ENCODE results near the gene SYTL3. TPM values are rescaled to one million over a fixed set of nuclear protein-coding genes. Genes with fewer than 3 reads are reported as not detected.

The SYTL3 gene
- total RNA-seq, 1 experiment from 2014 or later: 1.8 TPM

- intact Hi-C loops (cut with micrococcal nuclease): no loop called here
- ATAC-seq (peak; percentile 90), DNase-seq (peak; percentile 81)
- no peaks in the 10 kb centered on the region for H3K27me3 ChIP-seq (ENCODE audit: low read length)
- H3F3A ChIP-seq (ENCODE audit: low read length, unreplicated experiment): no peaks in the 10 kb centered on the region
- H3K4me3 ChIP-seq (ENCODE audit: low read length): no peak overlapping the region
- TF ChIP-seq CTCF (conservative IDR thresholded peaks at IDR 0.05; ENCODE audit: low read depth, low read length) (no peak), EZH2phosphoT487 (IDR thresholded peaks at IDR 0.05; ENCODE audit: borderline replicate concordance, low read length) (no peak)
- H3K4me1 ChIP-seq (ENCODE audit: insufficient read depth, low read length): peaks cover 18% of the 10 kb centered on the region
- H3K4me2 ChIP-seq (ENCODE audit: low read length): peak overlapping the region; percentile 40; the same call in 1 of the 2 replicates
- POLR2A ChIA-PET (ENCODE audit: unreplicated experiment): no interaction called here
- H2AFZ ChIP-seq (ENCODE audit: low read length): no peak overlapping the region
- CTCF ChIA-PET: no interaction called here
- H3K27ac ChIP-seq (ENCODE audit: low read length): peak overlapping the region; percentile 31
- no peaks in the 10 kb centered on the region for H4K20me1 ChIP-seq (ENCODE audit: low read length)
- no peak overlapping the region for H3K9ac ChIP-seq (ENCODE audit: low read length)
- peaks cover 3% of the 10 kb centered on the region; the same call in 1 of the 2 replicates for H3K36me3 ChIP-seq (ENCODE audit: low read depth, low read length)
- no TSS peak for BruUV-seq (replicated peaks)
- H3K9me3 ChIP-seq (ENCODE audit: low read length): 0 out of 2 replicates have a peak, but pooled peaks cover 10% of the 10 kb centered on the region
- no peaks in the 10 kb centered on the region for H3K9me2 ChIP-seq (replicated peaks; ENCODE audit: low read length)
- no peaks in the 10 kb centered on the region for H3K79me2 ChIP-seq (ENCODE audit: low read length)
Observed at GRCh38 chr6:158737710-158738615, 88.1 kb downstream of the SYTL3 start.

- Histone ChIP-seq H3K27me3 (ENCODE audit: low read length) (no peaks in the 10 kb centered on the region), H3K27ac (ENCODE audit: low read length) (no peak overlapping the region), H3K4me2 (ENCODE audit: low read length) (no peak overlapping the region), H4K20me1 (ENCODE audit: low read length) (no peaks in the 10 kb centered on the region), H3K79me2 (ENCODE audit: low read length) (no peaks in the 10 kb centered on the region), H3K36me3 (ENCODE audit: low read depth, low read length) (no peaks in the 10 kb centered on the region; the same call in 1 of the 2 replicates), H3K9ac (ENCODE audit: low read length) (no peak overlapping the region), H2AFZ (ENCODE audit: low read length) (no peak overlapping the region), H3K4me3 (ENCODE audit: low read length) (no peak overlapping the region), H3F3A (ENCODE audit: low read length, unreplicated experiment) (no peaks in the 10 kb centered on the region), H3K9me3 (ENCODE audit: low read length) (0 out of 2 replicates have a peak, but pooled peaks cover 7% of the 10 kb centered on the region), H3K9me2 (replicated peaks; ENCODE audit: low read length) (no peaks in the 10 kb centered on the region), H3K4me1 (ENCODE audit: insufficient read depth, low read length) (peaks cover 18% of the 10 kb centered on the region)
- ChIA-PET CTCF (no interaction called here), POLR2A (ENCODE audit: unreplicated experiment) (no interaction called here)
- ATAC-seq: no peak
- DNase-seq: no peak
- BruUV-seq (replicated peaks): no TSS peak
- no peak for TF ChIP-seq CTCF (conservative IDR thresholded peaks at IDR 0.05; ENCODE audit: low read depth, low read length)
- TF ChIP-seq EZH2 (IDR thresholded peaks at IDR 0.05; ENCODE audit: low read length, unreplicated experiment): no peak
- TF ChIP-seq EZH2phosphoT487 (IDR thresholded peaks at IDR 0.05; ENCODE audit: borderline replicate concordance, low read length): no peak
- intact Hi-C loops (cut with micrococcal nuclease): no loop called here
Observed at GRCh38 chr6:158739673-158740072, 89.8 kb downstream of the SYTL3 start.

All from PC-3 (cell line).